Measurements from ENCODE around the gene UBAP2L. TPM values are rescaled to one million over a fixed set of nuclear protein-coding genes. Genes with fewer than 3 reads are reported as not detected.

Gene UBAP2L
- total and polyA plus RNA-seq, 9 of the 15 experiments (the other 6 are each of a cell fraction or from before 2014, with no cell fraction given): 75.0 to 245 (median 119) TPM

DNA sequence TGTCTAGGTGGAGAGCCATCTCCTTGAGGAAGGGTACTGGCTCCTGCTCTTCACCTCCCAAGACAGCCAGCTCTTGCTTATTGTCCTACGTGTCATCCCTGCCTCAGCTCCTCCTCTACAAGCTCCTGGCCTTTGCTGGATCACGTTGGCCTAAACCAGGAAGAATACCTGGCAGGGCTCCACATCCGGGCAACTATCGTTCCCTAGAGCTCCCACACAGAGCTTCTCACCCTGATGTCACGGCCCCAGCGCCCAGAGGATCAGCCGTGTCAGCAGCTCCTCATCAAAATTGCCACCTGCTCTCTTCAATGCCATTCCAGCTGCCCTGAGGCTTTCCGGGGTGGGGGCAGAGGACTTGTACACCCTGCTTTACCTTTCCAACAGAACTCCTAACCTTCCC lies 26.9 kb upstream of the UBAP2L start:
- H3K27ac ChIP-seq (ENCODE audit: extremely low read depth, low read depth, low read length): no peak overlapping the region
- FAIRE-seq (peak; percentile 32), DNase-seq (ENCODE audit: extremely low read depth in 1 of 4, low spot score in 3 of 4) (no peak), ATAC-seq (peak; percentile 28)
- no TSS peak for BruUV-seq (replicated peaks)
- intact Hi-C loops (cut with micrococcal nuclease) (loop anchor here (10.0 kb wide), 1 partner anchor 271 kb away; no protein-coding TSS in a partner anchor), in situ Hi-C loops (cut with MboI) (loop anchor here (5.0 kb wide), 2 partner anchors 53 to 143 kb away; no protein-coding TSS in a partner anchor)
- peak overlapping the region; percentile 73 for H2AFZ ChIP-seq (ENCODE audit: low read depth, low read length)
- no peak overlapping the region for H3K4me2 ChIP-seq (ENCODE audit: insufficient read depth, low read length)
- CTCF ChIA-PET (ENCODE audit: low intra/inter-chr PET ratio): no interaction called here
- H3K4me3 ChIP-seq: no peak overlapping the region
- H3K9ac ChIP-seq (ENCODE audit: insufficient read depth in 1 of 2, low read depth in 2 of 2, low read length in 2 of 2): peak overlapping the region in 1 of 2 experiments; percentile 59; a peak in 1 of 4 replicates
- H4K20me1 ChIP-seq (replicated peaks; ENCODE audit: control insufficient read depth, insufficient read depth, low read length): no peaks in the 10 kb centered on the region
- H3K36me3 ChIP-seq (ENCODE audit: control insufficient read depth, insufficient read depth, low read length): no peaks in the 10 kb centered on the region
- peaks cover 8 to 21% of the 10 kb centered on the region in 2 experiments; a peak in 4 of 5 replicates for H3K4me1 ChIP-seq (replicated peaks in 1 of 2; ENCODE audit: control insufficient read depth in 2 of 2, insufficient read depth in 2 of 2, low read length in 2 of 2)
- 12% methylated on average over 8 of the region's 8 CpGs for WGBS (ENCODE audit: insufficient coverage, low coverage, missing lambda C conversion rate)
- no peaks in the 10 kb centered on the region for H3K9me3 ChIP-seq (replicated peaks; ENCODE audit: control insufficient read depth, insufficient read depth, low read depth, low read length)
- no peaks in the 10 kb centered on the region for H3K9me1 ChIP-seq (ENCODE audit: control insufficient read depth, insufficient read depth, low read length)
- H3K79me2 ChIP-seq (ENCODE audit: control insufficient read depth, insufficient read depth, low read length): no peaks in the 10 kb centered on the region
- TF ChIP-seq ZNF589 (CRISPR knock-in tag; IDR thresholded peaks at IDR 0.05; ENCODE audit: low read depth): 0 out of 2 replicates have a peak, but pooled peaks have one; percentile 29
- no peak for TF ChIP-seq GATAD2B (IDR thresholded peaks at IDR 0.05; ENCODE audit: borderline replicate concordance)
- peak; percentile 40 for TF ChIP-seq NFIC (IDR thresholded peaks at IDR 0.05)
- no peak for TF ChIP-seq PTRF (tag; IDR thresholded peaks at IDR 0.05)
- POLR2A ChIA-PET: interaction anchor here (0.6 to 2.9 kb wide), 5 partner anchors 10 to 829 kb away, joined by 3 to 12 read pairs (median 4); partner anchors contain the start of gene UBAP2L
- H3K27me3 ChIP-seq (ENCODE audit: control insufficient read depth in 2 of 2, insufficient read depth in 2 of 2, low read length in 2 of 2): no peaks in the 10 kb centered on the region
